Uterus (tissue), 4 donors: Measurements from ENCODE around the gene ZNF571. TPM values are rescaled to one million over a fixed set of nuclear protein-coding genes. Genes with fewer than 3 reads are reported as not detected.

Experiments used
- DNase-seq, 2 donors: peaks; one replicate each; pipeline ENCODE4 v3.0.0-alpha.2; 2019 to 2020
- H3K27ac ChIP-seq, 2 donors: fragments of 200-600 bp; sonication (generic); 1 replicate in 1 of 2; 2 replicates in 1 of 2; pipeline ENCODE4 v1.5.1; 2016 to 2018
- H3K27me3 ChIP-seq, 2 donors: fragments of 200-600 bp; sonication (generic); one replicate each; pipeline ENCODE4 v1.5.1; 2018 to 2019; ENCODE audit warnings: control low read depth in 1 of 2
- H3K36me3 ChIP-seq, 2 donors: fragments of 200-600 bp; sonication (generic); one replicate each; pipeline ENCODE4 v1.5.1; 2019; ENCODE audit warnings: control low read depth in 1 of 2
- H3K4me1 ChIP-seq, 2 donors: fragments of 200-600 bp; sonication (generic); one replicate each; pipeline ENCODE4 v1.5.1; 2018 to 2019; ENCODE audit warnings: control low read depth in 1 of 2
- H3K4me3 ChIP-seq, 2 donors: fragments of 200-600 bp; sonication (generic); 1 replicate in 1 of 2; 2 replicates in 1 of 2; pipeline ENCODE4 v1.5.1; 2018 to 2019; ENCODE audit warnings: mild to moderate bottlenecking in 1 of 2
- H3K9me3 ChIP-seq, 2 donors: fragments of 200-600 bp; sonication (generic); one replicate each; pipeline ENCODE4 v1.5.1; 2019; ENCODE audit warnings: control low read depth in 1 of 2
- CTCF ChIP-seq, 4 experiments: fragments of 200-600 bp in 2 of 4; fragments of 450-650 bp in 2 of 4; sonication (generic) in 2 of 4; IDR thresholded peaks; one replicate each; pipeline ENCODE4 v1.5.1; 2016 to 2019; ENCODE audit warnings: antibody characterized with exemption in 4 of 4, mild to moderate bottlenecking in 2 of 4, moderate library complexity in 1 of 4
- POLR2A ChIP-seq, 2 donors: fragments of 450-650 bp; IDR thresholded peaks; one replicate each; pipeline ENCODE4 v1.6.1; 2016; ENCODE audit warnings: antibody characterized with exemption in 2 of 2, mild to moderate bottlenecking in 1 of 2, moderate library complexity in 1 of 2
- intact Hi-C: fragments of 100-400 bp; cut with DNase I; formaldehyde crosslinking; loops from one replicate; pipeline ENCODE4 v1.15.1; 2023; ENCODE audit warnings: low total_unique reads
- total RNA-seq, 4 donors: library from RNA; depleted of rRNA in 3 of 4; stranded (reverse); fragments of >200 nt in 3 of 4; gene quantifications; one replicate each; pipeline versions ENCODE4 v1.1.0 to v1.2.4, GENCODE V29; 2014 to 2023
- donor health status: DM: yes; HTN: yes; CAD: no.

Gene ZNF571
- total RNA-seq, result 10 to 100 TPM in 2 of 4 donors, 1 to 10 TPM in 2; 7.2 to 16.4 (median 11.4) TPM

DNA sequence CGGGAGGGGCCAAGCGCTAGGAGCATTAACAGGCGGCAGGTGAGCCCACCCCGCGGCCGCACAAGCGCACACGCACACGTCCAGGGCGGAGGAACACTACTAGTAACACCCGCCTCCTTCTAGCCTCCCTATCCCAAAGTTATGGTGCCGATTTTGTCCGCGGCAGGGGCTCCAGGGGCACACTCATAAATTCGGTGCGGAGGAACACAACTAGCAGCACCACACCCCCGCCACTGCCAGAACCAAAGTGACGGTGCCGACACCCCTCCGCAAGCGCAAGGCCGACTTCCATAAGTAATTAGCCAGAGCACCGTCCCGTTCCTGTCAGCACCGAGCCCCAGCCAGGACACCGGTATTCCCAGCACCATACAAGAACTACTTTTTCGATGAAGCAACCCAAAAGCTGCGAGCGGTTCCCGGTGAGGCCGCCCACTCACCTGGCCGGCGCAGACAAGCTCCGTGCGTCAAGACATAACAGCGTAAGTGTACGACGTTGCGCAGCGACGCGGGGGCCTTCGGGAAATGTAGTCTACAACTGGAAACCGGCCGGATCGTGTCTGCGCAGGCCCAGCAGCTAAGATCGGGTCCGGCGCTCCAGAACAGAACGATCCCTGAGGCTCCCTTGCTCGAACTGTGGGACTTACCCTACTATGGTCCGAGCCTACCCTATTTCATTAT, at the start of gene ZNF571, which contains the start of gene ZNF540:
ZNF571 (minus strand) TSS at position 489 of the 678 bp plus-strand sequence. CDS start 8,116 bp downstream, outside the sequence.
ZNF540 (plus strand) TSS at position 573 of the 678 bp plus-strand sequence. CDS start 3,572 bp downstream, outside the sequence.
- no peaks in the 10 kb centered on the region for H3K4me1 ChIP-seq
- no peaks in the 10 kb centered on the region for H3K36me3 ChIP-seq
- H3K4me3 ChIP-seq, result peak within 1 kb of the TSS; percentile 70 to 74
- peaks cover 0 to 8% of the 10 kb centered on the region in 2 donors for H3K9me3 ChIP-seq
- peak; percentile 93 for DNase-seq
- TF ChIP-seq CTCF (IDR thresholded peaks at IDR 0.05), result no peak
- TF ChIP-seq POLR2A (IDR thresholded peaks at IDR 0.05), result peak; percentile 59 to 68
- intact Hi-C loops, result no loop called here
- H3K27ac ChIP-seq, result peak within 1 kb of the TSS; percentile 85 to 88
- H3K27me3 ChIP-seq, result no peaks in the 10 kb centered on the region

GRCh38 chr19:37635076-37636056, 40.8 kb upstream of the ZNF571 start:
- TF ChIP-seq POLR2A (IDR thresholded peaks at IDR 0.05), result no peak
- no peak for TF ChIP-seq CTCF (IDR thresholded peaks at IDR 0.05)
- no peak overlapping the region for H3K27ac ChIP-seq
- no peaks in the 10 kb centered on the region for H3K36me3 ChIP-seq
- intact Hi-C loops, result no loop called here
- DNase-seq, result no peak
- H3K4me1 ChIP-seq, result no peaks in the 10 kb centered on the region
- H3K27me3 ChIP-seq, result no peaks in the 10 kb centered on the region
- H3K9me3 ChIP-seq, result peaks cover 0 to 70% of the 10 kb centered on the region in 2 donors
- no peak overlapping the region for H3K4me3 ChIP-seq

- peak; percentile 57 for DNase-seq
- no peak for TF ChIP-seq CTCF (IDR thresholded peaks at IDR 0.05)
- TF ChIP-seq POLR2A (IDR thresholded peaks at IDR 0.05), result no peak
- H3K27ac ChIP-seq, result peak overlapping the region; percentile 85 to 88
- intact Hi-C loops, result no loop called here
- no peaks in the 10 kb centered on the region for H3K4me1 ChIP-seq
- peaks cover 0 to 8% of the 10 kb centered on the region in 2 donors for H3K9me3 ChIP-seq
- H3K4me3 ChIP-seq, result peak overlapping the region; percentile 70 to 74
- no peaks in the 10 kb centered on the region for H3K27me3 ChIP-seq
- H3K36me3 ChIP-seq, result no peaks in the 10 kb centered on the region
Observed at GRCh38 chr19:37594982-37595382, 390 bp upstream of the ZNF571 start.

- intact Hi-C loops, result no loop called here
- H3K27me3 ChIP-seq, result no peaks in the 10 kb centered on the region
- peak overlapping the region; percentile 70 to 74 for H3K4me3 ChIP-seq
- H3K36me3 ChIP-seq, result no peaks in the 10 kb centered on the region
- TF ChIP-seq POLR2A (IDR thresholded peaks at IDR 0.05), result no peak
- TF ChIP-seq CTCF (IDR thresholded peaks at IDR 0.05), result no peak
- peak overlapping the region; percentile 85 to 88 for H3K27ac ChIP-seq
- H3K4me1 ChIP-seq, result no peaks in the 10 kb centered on the region
- H3K9me3 ChIP-seq, result peaks cover 0 to 8% of the 10 kb centered on the region in 2 donors
- DNase-seq, result no peak
Observed at GRCh38 chr19:37593996-37594303, 642 bp downstream of the ZNF571 start.
